ENCODE measurements around the gene PLPP6. TPM values are rescaled to one million over a fixed set of nuclear protein-coding genes. Genes with fewer than 3 reads are reported as not detected.

PLPP6 gene
- total RNA-seq, 2 donors from 2014 or later, result 16.2 to 17.1 TPM

- H3K27ac ChIP-seq, result no peak overlapping the region
- H3K36me3 ChIP-seq (replicated peaks in 1 of 2; ENCODE audit: insufficient read depth in 1 of 2, low read depth in 2 of 2), result peaks cover 0 to 9% of the 10 kb centered on the region in 2 donors
- DNase-seq (no peak), ATAC-seq (no peak)
- TF ChIP-seq POLR2A (IDR thresholded peaks at IDR 0.05) (no peak), CTCF (IDR thresholded peaks at IDR 0.05) (no peak)
- peaks cover 5% of the 10 kb centered on the region for H3K4me1 ChIP-seq
- 90 to 98% methylated on average over 2 of the region's 2 CpGs for WGBS, 2 donors
- no peaks in the 10 kb centered on the region for H3K27me3 ChIP-seq
- intact Hi-C loops (cut with DNase I), result no loop called here
- H3K4me3 ChIP-seq, result no peak overlapping the region
- H3K9me3 ChIP-seq, result no peaks in the 10 kb centered on the region
These were observed 42.0 kb downstream of the PLPP6 start for GRCh38 chr9:4704129-4704528.

GRCh38 chr9:4706021-4706420, 43.9 kb downstream of the PLPP6 start:
- H3K36me3 ChIP-seq (replicated peaks in 1 of 2; ENCODE audit: insufficient read depth in 1 of 2, low read depth in 2 of 2), result peaks cover 0 to 8% of the 10 kb centered on the region in 2 donors
- H3K4me1 ChIP-seq, result no peaks in the 10 kb centered on the region
- no peak overlapping the region for H3K4me3 ChIP-seq
- no peak overlapping the region for H3K27ac ChIP-seq
- TF ChIP-seq POLR2A (IDR thresholded peaks at IDR 0.05) (no peak), CTCF (IDR thresholded peaks at IDR 0.05) (no peak)
- ATAC-seq (no peak), DNase-seq (no peak)
- WGBS, 2 donors, result 71 to 87% methylated on average over 2 of the region's 2 CpGs
- no peaks in the 10 kb centered on the region for H3K9me3 ChIP-seq
- intact Hi-C loops (cut with DNase I), result no loop called here
- no peaks in the 10 kb centered on the region for H3K27me3 ChIP-seq

- no peak for DNase-seq
- Histone ChIP-seq H3K27ac (no peak overlapping the region), H3K4me3 (no peak overlapping the region), H3K9me3 (no peaks in the 10 kb centered on the region), H3K36me3 (replicated peaks in 1 of 2; ENCODE audit: insufficient read depth in 1 of 2, low read depth in 2 of 2) (peaks cover 0 to 8% of the 10 kb centered on the region in 2 donors), H3K4me1 (no peaks in the 10 kb centered on the region), H3K27me3 (no peaks in the 10 kb centered on the region)
- intact Hi-C loops (cut with DNase I), result no loop called here
- TF ChIP-seq POLR2A (IDR thresholded peaks at IDR 0.05) (no peak), CTCF (IDR thresholded peaks at IDR 0.05) (no peak)
- WGBS, 2 donors, result 56 to 63% methylated on average over 4 of the region's 4 CpGs
- no peak for ATAC-seq
These were observed 45.0 kb downstream of the PLPP6 start for GRCh38 chr9:4706971-4707622.

- Histone ChIP-seq H3K27me3 (no peaks in the 10 kb centered on the region), H3K27ac (no peak overlapping the region), H3K4me1 (no peaks in the 10 kb centered on the region), H3K36me3 (replicated peaks in 1 of 2; ENCODE audit: insufficient read depth in 1 of 2, low read depth in 2 of 2) (peaks cover 0 to 9% of the 10 kb centered on the region in 2 donors), H3K9me3 (no peaks in the 10 kb centered on the region), H3K4me3 (no peak overlapping the region)
- TF ChIP-seq POLR2A (IDR thresholded peaks at IDR 0.05), result no peak
- no peak for TF ChIP-seq CTCF (IDR thresholded peaks at IDR 0.05)
- intact Hi-C loops (cut with DNase I), result no loop called here
- no peak for ATAC-seq
- no peak for DNase-seq
These were observed 47.3 kb downstream of the PLPP6 start for GRCh38 chr9:4709380-4709779.

GRCh38 chr9:4713849-4714248, 51.8 kb downstream of the PLPP6 start:
- Histone ChIP-seq H3K36me3 (replicated peaks in 1 of 2; ENCODE audit: insufficient read depth in 1 of 2, low read depth in 2 of 2) (peaks cover 0 to 33% of the 10 kb centered on the region in 2 donors), H3K27ac (no peak overlapping the region), H3K27me3 (no peaks in the 10 kb centered on the region), H3K4me3 (no peak overlapping the region), H3K9me3 (no peaks in the 10 kb centered on the region), H3K4me1 (no peaks in the 10 kb centered on the region)
- TF ChIP-seq CTCF (IDR thresholded peaks at IDR 0.05), result no peak
- TF ChIP-seq POLR2A (IDR thresholded peaks at IDR 0.05), result no peak
- ATAC-seq (no peak), DNase-seq (no peak)
- intact Hi-C loops (cut with DNase I), result no loop called here
- 59 to 61% methylated on average over 7 of the region's 7 CpGs for WGBS, 2 donors
